NCI-H2081 (cell line): Measurements from ENCODE around the gene CHST10.

Experiments used
- DNase-seq, 2 experiments: peaks; one replicate each; lab custom pipeline; 2025; lab: John Stamatoyannopoulos, UW

Gene CHST10, protein sequence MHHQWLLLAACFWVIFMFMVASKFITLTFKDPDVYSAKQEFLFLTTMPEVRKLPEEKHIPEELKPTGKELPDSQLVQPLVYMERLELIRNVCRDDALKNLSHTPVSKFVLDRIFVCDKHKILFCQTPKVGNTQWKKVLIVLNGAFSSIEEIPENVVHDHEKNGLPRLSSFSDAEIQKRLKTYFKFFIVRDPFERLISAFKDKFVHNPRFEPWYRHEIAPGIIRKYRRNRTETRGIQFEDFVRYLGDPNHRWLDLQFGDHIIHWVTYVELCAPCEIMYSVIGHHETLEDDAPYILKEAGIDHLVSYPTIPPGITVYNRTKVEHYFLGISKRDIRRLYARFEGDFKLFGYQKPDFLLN

DNA sequence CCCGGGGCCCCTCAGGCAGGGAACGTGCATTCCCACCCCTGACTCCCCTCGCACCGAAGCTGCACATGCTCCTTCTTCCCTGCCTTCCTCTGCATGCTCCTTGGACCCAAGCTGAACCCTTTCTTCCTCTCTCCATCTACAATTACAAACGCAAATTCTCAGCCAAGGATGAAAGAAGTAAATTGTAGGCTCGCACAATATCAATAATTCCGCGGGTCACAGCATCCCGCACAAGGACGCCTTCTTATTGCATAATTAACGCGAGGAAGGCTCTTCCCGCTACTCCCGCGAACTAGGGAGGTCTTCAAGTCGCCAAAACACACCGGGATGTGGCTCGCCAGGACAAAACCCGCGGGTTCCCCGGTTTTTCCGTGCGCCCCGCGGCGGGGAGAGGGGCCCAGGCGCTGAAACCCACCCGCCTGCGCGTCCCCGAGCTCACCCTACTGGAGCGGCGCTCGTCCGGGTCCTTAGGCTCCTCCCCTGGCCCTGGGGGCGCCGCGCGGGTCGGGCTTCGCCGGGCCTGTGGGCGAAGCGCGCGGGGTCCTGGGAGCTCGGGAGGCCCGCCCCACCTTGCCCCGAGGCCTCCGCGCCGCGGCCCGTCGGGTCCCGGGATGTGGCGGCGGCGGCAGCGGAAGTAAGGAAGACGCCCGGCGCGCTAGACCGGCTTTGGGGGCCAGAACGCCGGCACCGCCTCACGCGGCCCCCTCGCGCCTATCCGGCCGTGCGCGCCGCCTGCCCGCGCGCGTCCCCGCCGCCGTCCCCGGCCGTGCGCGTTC, at the start of gene CHST10:
Gene CHST10, minus strand, starts transcription at position 734 of the 776 bp plus-strand sequence. CDS start 10,993 bp downstream, outside the sequence.
- DNase-seq = peak; percentile 68 to 81

DNA sequence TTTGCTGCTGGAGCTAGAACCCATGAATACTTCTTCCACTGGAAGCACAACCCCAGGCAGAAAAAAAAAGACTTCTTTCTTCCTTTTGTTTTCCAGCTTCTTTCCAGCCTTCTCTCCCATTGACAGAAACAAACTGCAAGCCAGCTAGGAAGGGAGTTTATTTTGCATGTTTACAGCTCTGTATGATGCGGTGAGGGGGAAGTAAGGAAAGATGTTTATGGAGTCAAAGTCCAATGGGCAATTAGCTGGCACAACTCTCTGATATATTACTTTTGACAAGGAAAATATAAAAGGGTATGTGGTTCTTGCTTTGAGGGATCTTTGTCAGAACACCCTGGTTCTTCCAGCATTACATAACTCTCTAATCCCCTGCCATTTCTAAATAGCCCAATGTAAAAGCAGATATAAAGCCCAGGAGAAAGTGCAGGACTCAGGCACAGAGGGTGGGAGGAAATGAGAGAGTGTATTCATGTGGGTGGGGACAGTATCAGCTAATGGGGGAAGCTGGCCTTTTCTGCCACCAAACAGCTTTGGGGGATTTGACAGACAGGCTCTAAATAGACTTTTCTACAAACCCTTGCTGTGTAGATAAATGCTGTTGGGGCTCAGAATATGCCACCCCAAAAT, 43.5 kb upstream of the CHST10 start:
- no peak for DNase-seq

DNA sequence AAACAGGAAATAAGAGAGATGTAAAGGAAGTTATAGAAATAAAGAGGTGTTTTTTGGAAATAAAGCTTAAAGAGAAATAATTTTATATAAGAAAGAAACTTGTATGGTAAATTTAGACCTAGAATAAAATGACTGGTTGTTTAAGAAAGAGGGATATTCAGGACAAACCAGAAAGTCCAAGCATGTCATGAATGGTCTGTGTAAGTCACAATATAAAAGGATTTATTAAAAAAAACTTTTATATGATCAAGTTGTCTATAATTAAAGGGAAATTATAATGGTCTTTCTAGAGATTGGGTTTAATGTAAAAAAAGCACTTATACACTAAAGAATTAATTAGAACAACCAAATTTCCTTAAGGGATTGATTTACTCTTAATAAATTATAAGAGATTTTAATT, 38.9 kb upstream of the CHST10 start:
- DNase-seq = peak in 1 of 2 experiments; percentile 5

DNA sequence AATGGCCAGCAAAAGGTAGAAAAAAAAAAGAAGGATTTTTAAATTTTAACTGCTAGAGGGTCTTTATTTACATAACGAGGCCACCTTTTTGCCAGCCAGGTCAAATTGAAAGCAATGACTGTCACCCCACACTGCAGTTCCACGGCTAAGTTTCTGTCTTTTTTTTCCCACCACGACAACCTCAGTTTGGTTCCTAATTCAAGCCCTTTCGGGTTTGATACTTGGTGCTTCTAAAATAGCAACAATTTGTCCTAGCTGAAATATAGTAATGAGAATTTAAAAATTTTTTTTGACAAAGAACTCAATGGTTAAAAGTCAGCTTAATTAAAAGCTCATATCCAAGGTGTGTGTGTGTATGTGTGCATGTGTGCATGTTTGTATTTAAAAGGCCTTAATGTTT, 36.4 kb upstream of the CHST10 start:
- DNase-seq = no peak

DNA sequence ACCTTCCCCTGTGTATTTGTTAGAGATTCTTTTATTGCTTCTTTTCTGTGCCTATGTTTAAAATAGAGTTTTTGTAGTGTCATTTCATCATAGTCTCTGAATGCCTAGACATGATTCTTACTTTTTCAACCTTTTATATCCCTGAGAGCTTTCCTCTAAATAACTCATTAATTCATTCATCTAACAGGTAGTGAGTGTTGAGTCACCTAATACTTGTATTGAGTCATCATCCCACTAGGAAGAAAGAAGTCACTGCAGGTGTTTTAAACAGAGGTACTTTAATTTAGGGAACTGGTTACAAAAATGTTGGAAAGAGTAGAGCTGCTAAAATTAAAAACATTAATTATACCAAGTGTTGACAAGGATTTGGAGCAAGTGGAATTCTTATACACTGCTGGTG, 34.3 kb upstream of the CHST10 start:
- no peak for DNase-seq

DNA sequence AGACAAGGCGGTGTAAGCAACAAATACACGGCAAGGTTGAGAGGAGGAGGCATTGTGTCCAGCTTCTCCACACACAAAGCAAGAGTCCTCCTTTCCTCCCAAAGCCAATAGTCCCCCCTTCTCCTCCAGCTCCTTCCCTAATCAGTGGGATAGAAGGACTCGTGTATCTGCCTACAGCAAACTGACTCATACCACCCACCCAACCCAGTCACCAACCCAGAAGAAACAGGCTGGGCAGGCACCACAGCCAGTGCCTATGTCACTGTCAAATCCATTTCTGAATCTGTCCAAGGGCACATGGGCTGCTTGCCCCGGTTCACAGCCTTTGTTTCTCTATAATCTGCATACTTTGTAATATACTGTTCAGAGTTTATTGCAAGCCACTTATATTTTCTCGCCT, 33.6 kb upstream of the CHST10 start:
- DNase-seq = no peak

DNA sequence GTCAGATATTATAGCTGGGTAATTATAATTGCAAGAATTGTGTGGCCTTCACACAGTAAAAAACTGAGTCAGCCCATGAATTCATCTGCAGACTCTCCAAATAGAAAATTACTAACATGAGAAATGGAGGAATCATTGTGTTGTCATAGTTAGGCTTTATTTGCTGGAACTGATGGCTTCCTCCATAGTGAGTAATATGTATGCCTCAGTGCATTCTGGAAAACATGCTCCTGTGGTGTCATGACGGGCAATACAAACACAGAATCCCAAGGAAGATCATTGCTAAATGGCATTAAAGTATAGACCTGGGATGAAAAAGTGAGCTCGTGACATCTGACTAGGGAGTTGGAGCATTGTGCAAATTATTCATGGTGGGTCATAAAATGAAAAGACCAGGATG, 29.2 kb upstream of the CHST10 start:
- peak in 1 of 2 experiments; percentile 27 for DNase-seq

DNA sequence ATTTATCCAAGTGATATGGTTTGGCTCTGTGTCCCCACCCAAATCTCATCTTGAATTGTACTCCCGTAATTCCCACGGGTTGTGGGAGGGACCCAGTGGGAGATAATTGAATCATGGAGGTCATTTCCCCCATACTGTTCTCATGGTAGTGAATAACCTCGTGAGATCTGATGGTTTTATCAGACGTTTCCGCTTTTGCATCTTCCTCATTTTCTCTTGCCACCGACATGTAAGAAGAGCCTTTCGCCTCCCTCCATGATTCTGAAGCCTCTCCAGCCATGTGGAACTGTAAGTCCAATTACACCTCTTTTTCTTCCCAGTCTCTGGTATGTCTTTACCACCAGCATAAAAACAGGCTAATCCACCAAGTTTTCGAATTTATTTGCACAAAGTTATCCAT, 20.3 kb upstream of the CHST10 start:
- no peak for DNase-seq

DNA sequence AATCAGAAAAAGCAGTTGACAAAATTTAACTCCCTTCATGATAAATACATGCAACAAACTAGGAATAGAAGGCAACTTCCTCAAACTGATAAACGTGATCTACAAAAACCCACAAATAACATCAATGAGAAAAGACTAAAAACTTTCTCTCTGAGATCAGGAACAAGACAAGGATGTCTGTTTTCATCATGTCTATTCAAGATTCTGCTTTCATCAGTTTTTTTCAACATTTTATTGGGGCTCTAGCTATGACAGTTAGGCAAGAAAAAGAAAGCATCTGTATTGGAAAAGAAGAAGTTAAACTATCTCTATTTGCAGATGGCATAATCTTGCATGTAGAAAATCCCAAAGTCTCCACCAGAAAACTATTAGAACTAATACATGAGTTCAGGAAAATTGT, 12.3 kb upstream of the CHST10 start:
- no peak for DNase-seq

DNA sequence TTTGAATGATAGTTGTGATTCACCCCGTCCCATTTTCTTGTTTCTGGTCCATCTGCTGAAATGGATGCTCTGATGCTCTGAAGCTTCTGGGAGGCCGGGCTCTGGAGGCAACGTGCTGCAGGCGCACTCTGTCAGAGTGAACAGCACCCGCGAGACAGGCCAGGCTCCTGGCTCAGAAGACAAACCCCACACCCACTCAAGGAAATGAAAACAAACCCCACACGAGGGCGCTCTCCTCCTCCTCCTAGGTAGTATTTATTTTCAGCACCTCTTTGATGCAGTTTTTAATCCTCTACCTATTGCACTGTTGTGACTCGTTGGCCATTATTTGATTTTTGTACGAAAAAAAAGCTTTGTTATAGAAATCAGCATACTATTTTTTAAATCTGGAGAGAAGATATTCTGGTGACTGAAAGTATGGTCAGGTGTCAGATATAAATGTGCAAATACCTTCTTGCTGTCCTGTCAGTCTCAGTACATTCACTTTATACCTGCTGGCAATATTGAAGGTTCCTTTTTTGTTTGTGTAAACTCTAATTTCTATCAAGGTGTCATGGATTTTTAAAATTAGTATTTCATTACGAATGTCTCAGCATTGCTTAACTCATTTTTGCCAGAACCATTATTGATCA, 10.3 kb upstream of the CHST10 start:
- DNase-seq = peak in 1 of 2 experiments; percentile 51

DNA sequence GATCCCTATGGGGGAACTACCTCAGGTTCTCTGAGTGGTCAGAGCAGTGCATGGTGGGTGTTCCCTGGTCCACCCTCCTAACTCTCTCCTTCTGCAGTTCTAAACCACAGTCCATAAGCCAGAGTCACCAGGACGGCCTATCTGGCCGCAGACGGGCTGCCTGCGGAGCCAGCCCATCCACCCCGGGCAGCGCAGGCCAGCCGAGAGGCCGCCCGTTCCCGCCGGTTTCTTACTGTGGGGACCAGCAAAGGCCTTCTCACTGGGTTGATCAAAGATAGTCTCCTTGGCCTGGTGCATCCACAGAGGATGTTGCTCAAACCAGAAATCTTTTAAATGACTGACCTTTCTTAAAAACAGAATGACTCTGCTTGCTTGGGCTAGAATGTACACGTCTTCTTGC, 9.6 kb upstream of the CHST10 start:
- no peak for DNase-seq

DNA sequence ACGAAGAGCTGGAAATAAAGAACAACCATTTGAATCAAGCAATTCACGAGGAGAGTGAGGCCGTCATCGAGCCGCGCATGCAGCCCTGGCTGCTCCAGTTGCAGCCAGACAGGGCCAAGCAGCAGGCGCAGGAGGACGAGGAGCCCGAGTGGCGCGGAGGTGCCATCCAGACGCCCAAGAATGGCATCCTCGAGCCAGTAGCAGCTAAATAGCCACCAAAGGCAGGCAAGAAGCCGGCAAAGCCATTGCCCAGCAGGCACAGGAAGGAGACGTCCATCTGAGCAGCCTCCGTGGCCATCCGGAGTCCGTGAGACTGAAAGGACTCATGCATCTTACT, 8.9 kb upstream of the CHST10 start:
- no peak for DNase-seq

DNA sequence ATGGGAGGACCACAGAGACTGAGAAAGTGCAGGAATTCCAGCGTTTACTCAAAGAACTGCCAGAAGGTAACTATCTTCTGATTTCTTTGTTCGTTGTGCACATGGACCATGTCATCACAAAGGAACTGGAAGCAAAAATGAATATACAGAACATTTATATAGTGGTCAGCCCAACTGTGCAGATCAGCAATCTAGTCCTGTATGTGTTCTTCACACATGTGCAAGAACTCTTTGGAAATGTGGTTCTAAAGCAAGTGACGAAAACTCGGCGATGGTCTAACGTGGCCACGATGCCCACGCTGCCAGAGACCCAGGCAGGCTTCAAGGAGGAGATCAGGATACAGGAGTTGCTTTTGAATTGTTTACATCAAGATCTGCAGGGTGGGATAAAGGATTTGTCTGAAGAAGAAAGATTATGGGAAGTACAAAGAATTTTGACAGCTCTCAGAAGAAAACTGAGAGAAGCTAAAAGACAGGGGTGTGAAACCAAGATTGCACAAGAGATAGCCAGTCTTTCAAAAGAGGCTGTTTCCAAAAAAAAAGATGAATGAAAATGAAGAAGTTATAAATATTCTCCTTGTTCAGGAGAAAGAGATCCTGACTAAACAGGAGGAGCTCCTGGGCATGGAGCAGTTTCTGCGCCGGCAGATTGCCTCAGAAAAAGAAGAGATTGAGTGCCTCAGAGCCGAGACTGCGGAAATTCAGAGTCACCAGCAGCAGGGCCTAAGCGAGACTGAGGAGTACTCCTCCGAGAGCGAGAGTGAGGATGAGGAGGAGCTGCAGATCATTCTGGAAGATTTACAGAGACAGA, 8.3 kb upstream of the CHST10 start:
- DNase-seq = no peak

DNA sequence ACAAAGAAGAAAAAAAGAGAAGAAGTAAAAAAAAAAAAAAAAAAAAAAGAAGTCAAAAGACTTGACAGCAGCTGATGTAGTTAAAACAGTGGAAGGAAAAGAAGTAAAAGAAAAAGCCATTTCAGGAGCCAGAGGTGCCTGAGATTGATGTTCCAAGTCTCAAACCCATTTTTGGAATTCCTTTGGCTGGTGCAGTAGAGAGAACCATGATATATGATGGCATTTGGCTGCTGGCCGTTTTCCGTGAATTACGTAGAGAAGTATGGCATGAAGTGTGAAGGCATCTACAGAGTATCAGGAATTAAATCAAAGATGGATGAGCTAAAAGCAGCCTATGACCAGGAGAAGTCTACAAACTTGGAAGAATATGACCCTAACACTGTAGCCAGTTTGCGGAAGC, 7.6 kb upstream of the CHST10 start:
- DNase-seq = no peak

DNA sequence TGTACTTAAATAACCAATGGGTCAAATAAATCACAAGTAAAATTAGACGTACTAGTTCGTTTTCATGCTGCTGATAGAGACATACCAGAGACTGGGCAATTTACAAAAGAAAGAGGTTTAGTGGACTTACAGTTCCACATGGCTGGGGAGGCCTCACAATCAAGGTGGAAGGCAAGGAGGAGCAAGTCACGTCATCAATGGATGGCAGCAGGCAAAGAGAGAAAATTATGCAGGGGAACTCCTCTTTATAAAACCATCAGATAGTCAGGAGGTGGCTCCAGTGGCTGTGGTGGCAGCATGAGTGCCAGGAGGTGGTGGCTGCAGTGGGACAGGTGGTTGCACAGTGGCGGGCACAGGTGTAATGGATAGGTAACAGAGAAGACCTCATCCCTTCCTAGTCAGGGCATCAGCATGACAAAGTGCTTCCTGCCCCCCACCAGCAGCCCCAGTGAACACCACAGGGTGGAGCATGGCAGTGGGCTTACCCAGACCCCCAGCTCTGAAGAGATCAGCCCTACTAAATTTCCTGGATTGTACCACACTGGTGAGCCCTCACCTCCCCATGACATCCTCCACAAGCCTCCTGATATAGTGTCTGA, 6.9 kb upstream of the CHST10 start:
- DNase-seq = no peak

DNA sequence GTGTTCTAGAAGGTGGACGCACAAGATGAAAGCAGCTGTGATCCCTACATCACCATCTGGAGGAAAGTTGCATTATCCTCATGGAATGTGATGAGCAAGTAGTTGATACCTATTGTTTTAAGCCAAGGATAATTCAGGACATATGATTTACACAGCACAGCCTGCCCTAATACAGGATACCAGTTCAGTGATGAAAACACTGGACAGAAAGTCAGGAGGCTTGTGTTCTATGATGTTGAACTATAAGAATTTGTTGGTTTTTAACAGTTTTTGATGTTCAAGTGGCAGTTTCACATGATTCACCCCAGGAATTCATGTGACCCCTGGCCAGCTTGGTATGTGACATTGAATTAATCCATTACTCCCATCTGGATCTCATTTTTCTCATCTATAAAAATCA, 6.2 kb upstream of the CHST10 start:
- no peak for DNase-seq

DNA sequence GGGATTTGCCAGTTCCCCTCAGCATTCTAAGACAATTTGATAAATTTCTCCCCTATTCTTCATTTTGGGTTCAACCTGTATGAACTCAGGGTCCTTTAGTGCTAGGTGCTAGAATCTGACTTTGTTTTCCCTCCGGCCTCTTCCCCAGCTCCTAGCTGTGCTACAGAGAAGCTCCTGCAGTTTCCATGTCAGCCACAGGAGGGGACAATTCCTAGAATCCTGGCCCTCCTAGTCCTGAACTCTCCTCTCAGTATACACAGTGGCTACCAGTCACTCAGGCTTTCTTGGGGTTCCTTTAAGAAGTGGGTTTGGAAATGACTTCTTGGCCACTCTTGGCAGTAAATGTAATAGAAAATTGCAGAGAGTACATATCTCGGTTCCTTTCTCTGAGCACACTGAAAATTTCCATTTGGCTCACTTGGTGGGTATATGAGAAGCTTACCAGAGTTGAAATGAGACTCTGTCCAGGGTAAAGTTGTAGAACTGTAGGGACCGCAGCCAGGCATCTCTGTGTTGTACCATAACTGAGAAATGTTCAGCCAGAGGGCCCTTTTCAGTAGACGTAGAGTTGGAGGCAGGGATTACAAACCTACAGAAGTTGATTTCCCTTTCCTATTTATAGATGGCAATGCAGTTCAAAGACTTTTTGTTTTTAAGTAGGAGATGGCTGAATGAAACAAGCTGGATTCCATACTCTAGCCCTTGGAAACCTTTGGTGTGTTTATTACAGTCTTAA, 5.0 kb upstream of the CHST10 start:
- no peak for DNase-seq

DNA sequence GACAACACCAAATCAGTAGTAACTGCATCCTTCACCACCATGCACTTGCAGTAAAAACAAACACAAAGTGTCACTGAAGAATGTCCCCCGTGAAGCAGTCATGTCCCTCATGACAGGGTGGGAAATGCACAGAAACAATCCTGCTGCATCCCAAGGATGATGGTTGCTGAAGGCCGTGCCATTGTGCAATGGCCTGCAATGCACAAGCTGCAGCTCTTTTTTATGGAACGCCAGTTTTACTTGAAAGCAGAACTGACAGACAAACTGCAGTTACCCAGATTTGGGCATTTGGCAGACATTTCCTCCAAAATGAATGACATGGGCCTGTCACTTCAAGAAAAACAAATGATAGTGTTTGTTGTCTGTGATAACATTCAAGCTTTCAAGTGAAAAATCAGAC, 2.4 kb upstream of the CHST10 start:
- DNase-seq = no peak

DNA sequence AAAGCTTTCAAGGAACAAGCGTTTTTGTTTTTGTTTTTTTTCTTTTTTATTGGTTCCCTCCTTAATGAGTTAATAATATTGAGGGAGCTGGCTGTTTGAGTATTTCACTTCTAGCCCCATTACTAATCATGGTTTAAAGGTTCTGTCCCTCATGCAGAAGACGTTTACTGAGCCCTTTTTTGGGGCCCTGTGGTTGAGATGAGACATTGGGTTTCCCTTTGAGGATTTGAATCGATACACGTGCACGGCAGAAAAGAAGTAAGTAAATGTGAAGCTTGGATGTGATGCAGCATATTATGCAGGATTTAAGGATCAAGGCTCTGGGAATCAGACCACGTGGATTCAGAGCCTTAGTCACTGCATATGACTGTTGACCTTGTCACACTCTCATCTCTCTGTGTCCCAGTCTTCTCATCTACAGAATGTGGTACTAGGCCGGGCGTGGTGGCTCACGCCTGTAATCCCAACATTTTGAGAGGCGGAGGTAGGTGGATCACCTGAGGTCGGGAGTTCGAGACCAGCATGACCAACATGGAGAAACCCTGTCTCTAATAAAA, 1.0 kb upstream of the CHST10 start:
- DNase-seq = no peak

DNA sequence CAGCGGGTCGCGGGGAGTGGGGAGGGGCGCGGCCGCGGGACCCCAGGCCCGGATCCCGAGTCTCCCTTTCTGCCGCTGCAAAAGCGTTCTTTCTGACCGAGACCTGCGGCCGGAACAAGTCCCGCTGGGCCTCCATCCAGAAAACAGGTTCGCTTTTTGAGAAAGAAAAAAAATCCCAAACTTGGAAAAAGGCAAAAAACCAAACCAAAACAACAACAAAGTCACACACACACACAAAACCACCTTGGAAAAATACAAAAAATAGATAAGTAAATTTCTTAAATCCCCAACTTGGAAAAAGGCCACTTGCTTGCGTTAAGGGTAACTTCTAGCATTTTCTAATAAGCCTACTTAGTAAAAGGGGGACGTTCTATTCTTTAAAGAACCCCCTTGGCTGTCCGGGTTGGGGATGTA, 250 bp upstream of the CHST10 start:
- DNase-seq = no peak
